ENCODE results near the gene SCAANT1. TPM values are rescaled to one million over a fixed set of nuclear protein-coding genes. Genes with fewer than 3 reads are reported as not detected.

Gene SCAANT1
- total RNA-seq, 1 experiment from 2014 or later = not detected

- H3K27ac ChIP-seq = no peak overlapping the region
- peaks cover 27% of the 10 kb centered on the region for H3K36me3 ChIP-seq
- no peaks in the 10 kb centered on the region for H3K9me3 ChIP-seq (replicated peaks)
- no peaks in the 10 kb centered on the region for H3K27me3 ChIP-seq (replicated peaks)
- no peak for DNase-seq (ENCODE audit: low read depth in 1 of 2, low spot score in 2 of 2)
- peaks cover 13% of the 10 kb centered on the region for H3K4me1 ChIP-seq (replicated peaks)
- no peak overlapping the region for H3K4me3 ChIP-seq
These were observed 11.7 kb downstream of the SCAANT1 start for GRCh38 chr3:63900459-63900858.

GRCh38 chr3:63900010-63900409 lies 12.2 kb downstream of the SCAANT1 start:
- Histone ChIP-seq H3K4me1 (replicated peaks) (peaks cover 13% of the 10 kb centered on the region), H3K36me3 (peaks cover 27% of the 10 kb centered on the region), H3K9me3 (replicated peaks) (no peaks in the 10 kb centered on the region), H3K27me3 (replicated peaks) (no peaks in the 10 kb centered on the region), H3K4me3 (no peak overlapping the region), H3K27ac (no peak overlapping the region)
- no peak for DNase-seq (ENCODE audit: low read depth in 1 of 2, low spot score in 2 of 2)

GRCh38 chr3:63896332-63897030 lies 15.7 kb downstream of the SCAANT1 start:
- H3K4me1 ChIP-seq (replicated peaks) = 0 out of 2 replicates have a peak, but pooled peaks cover 3% of the 10 kb centered on the region
- peaks cover 21% of the 10 kb centered on the region for H3K36me3 ChIP-seq
- no peak overlapping the region for H3K4me3 ChIP-seq
- H3K27me3 ChIP-seq (replicated peaks) = no peaks in the 10 kb centered on the region
- H3K27ac ChIP-seq = no peak overlapping the region
- no peak for DNase-seq (ENCODE audit: low read depth in 1 of 2, low spot score in 2 of 2)
- H3K9me3 ChIP-seq (replicated peaks) = no peaks in the 10 kb centered on the region

- DNase-seq (ENCODE audit: low read depth in 1 of 2, low spot score in 2 of 2) = no peak
- H3K27ac ChIP-seq = no peak overlapping the region
These were observed 16.6 kb downstream of the SCAANT1 start for GRCh38 chr3:63895422-63896189.

GRCh38 chr3:63892773-63893352 lies 19.3 kb downstream of the SCAANT1 start:
- Histone ChIP-seq H3K27ac (no peak overlapping the region), H3K9me3 (replicated peaks) (no peaks in the 10 kb centered on the region), H3K36me3 (0 out of 2 replicates have a peak, but pooled peaks cover 6% of the 10 kb centered on the region), H3K27me3 (replicated peaks) (no peaks in the 10 kb centered on the region), H3K4me1 (replicated peaks) (0 out of 2 replicates have a peak, but pooled peaks cover 3% of the 10 kb centered on the region), H3K4me3 (no peak overlapping the region)
- DNase-seq (ENCODE audit: low read depth in 1 of 2, low spot score in 2 of 2) = no peak

More at GRCh38 chr3:63895422-63896189, 16.6 kb downstream of the SCAANT1 start:
- H3K9me3 ChIP-seq (replicated peaks) = no peaks in the 10 kb centered on the region
- H3K4me3 ChIP-seq = no peak overlapping the region
- H3K4me1 ChIP-seq (replicated peaks) = 0 out of 2 replicates have a peak, but pooled peaks cover 3% of the 10 kb centered on the region
- no peaks in the 10 kb centered on the region for H3K27me3 ChIP-seq (replicated peaks)
- peaks cover 20% of the 10 kb centered on the region for H3K36me3 ChIP-seq

- DNase-seq (ENCODE audit: low read depth in 1 of 2, low spot score in 2 of 2) = no peak
These were observed 20.7 kb downstream of the SCAANT1 start for GRCh38 chr3:63891518-63891917.

GRCh38 chr3:63886858-63887257 lies 25.3 kb downstream of the SCAANT1 start:
- DNase-seq (ENCODE audit: low read depth in 1 of 2, low spot score in 2 of 2) = no peak
- Histone ChIP-seq H3K27ac (no peak overlapping the region), H3K4me1 (replicated peaks) (no peaks in the 10 kb centered on the region), H3K36me3 (0 out of 2 replicates have a peak, but pooled peaks cover 5% of the 10 kb centered on the region), H3K27me3 (replicated peaks) (no peaks in the 10 kb centered on the region), H3K4me3 (no peak overlapping the region), H3K9me3 (replicated peaks) (no peaks in the 10 kb centered on the region)

More at GRCh38 chr3:63891518-63891917, 20.7 kb downstream of the SCAANT1 start:
- no peaks in the 10 kb centered on the region for H3K27me3 ChIP-seq (replicated peaks)
- 0 out of 2 replicates have a peak, but pooled peaks cover 6% of the 10 kb centered on the region for H3K36me3 ChIP-seq
- H3K4me3 ChIP-seq = no peak overlapping the region
- 0 out of 2 replicates have a peak, but pooled peaks cover 3% of the 10 kb centered on the region for H3K4me1 ChIP-seq (replicated peaks)
- no peak overlapping the region for H3K27ac ChIP-seq
- no peaks in the 10 kb centered on the region for H3K9me3 ChIP-seq (replicated peaks)

GRCh38 chr3:63880653-63881052 lies 31.5 kb downstream of the SCAANT1 start:
- no peaks in the 10 kb centered on the region for H3K9me3 ChIP-seq (replicated peaks)
- 0 out of 2 replicates have a peak, but pooled peaks cover 3% of the 10 kb centered on the region for H3K36me3 ChIP-seq
- no peak overlapping the region for H3K27ac ChIP-seq
- H3K4me3 ChIP-seq = no peak overlapping the region
- DNase-seq (ENCODE audit: low read depth in 1 of 2, low spot score in 2 of 2) = no peak
- peaks cover 6% of the 10 kb centered on the region; the same call in 1 of the 2 replicates for H3K4me1 ChIP-seq (replicated peaks)
- no peaks in the 10 kb centered on the region for H3K27me3 ChIP-seq (replicated peaks)

- H3K4me1 ChIP-seq (replicated peaks) = peaks cover 7% of the 10 kb centered on the region; the same call in 1 of the 2 replicates
- no peak overlapping the region for H3K27ac ChIP-seq
- no peaks in the 10 kb centered on the region for H3K36me3 ChIP-seq
- H3K27me3 ChIP-seq (replicated peaks) = no peaks in the 10 kb centered on the region
- no peaks in the 10 kb centered on the region for H3K9me3 ChIP-seq (replicated peaks)
- H3K4me3 ChIP-seq = no peak overlapping the region
- no peak for DNase-seq (ENCODE audit: low read depth in 1 of 2, low spot score in 2 of 2)
These were observed 33.7 kb downstream of the SCAANT1 start for GRCh38 chr3:63878394-63879060.

GRCh38 chr3:63877737-63878393 lies 34.3 kb downstream of the SCAANT1 start:
- H3K4me1 ChIP-seq (replicated peaks) = peaks cover 7% of the 10 kb centered on the region; the same call in 1 of the 2 replicates
- no peak overlapping the region for H3K4me3 ChIP-seq
- no peaks in the 10 kb centered on the region for H3K9me3 ChIP-seq (replicated peaks)
- H3K36me3 ChIP-seq = no peaks in the 10 kb centered on the region
- no peak for DNase-seq (ENCODE audit: low read depth in 1 of 2, low spot score in 2 of 2)
- no peak overlapping the region for H3K27ac ChIP-seq
- no peaks in the 10 kb centered on the region for H3K27me3 ChIP-seq (replicated peaks)

- Histone ChIP-seq H3K4me3 (no peak overlapping the region), H3K27me3 (replicated peaks) (no peaks in the 10 kb centered on the region), H3K36me3 (no peaks in the 10 kb centered on the region), H3K27ac (no peak overlapping the region), H3K4me1 (replicated peaks) (peaks cover 16% of the 10 kb centered on the region), H3K9me3 (replicated peaks) (no peaks in the 10 kb centered on the region)
- DNase-seq (ENCODE audit: low read depth in 1 of 2, low spot score in 2 of 2) = no peak
These were observed 35.9 kb downstream of the SCAANT1 start for GRCh38 chr3:63876260-63876659.

- Histone ChIP-seq H3K9me3 (replicated peaks) (no peaks in the 10 kb centered on the region), H3K4me1 (replicated peaks) (peaks cover 15% of the 10 kb centered on the region), H3K27ac (no peak overlapping the region), H3K36me3 (no peaks in the 10 kb centered on the region), H3K4me3 (no peak overlapping the region), H3K27me3 (replicated peaks) (no peaks in the 10 kb centered on the region)
- DNase-seq (ENCODE audit: low read depth in 1 of 2, low spot score in 2 of 2) = no peak
These were observed 36.7 kb downstream of the SCAANT1 start for GRCh38 chr3:63875510-63875909.

- H3K36me3 ChIP-seq = no peaks in the 10 kb centered on the region
- H3K27me3 ChIP-seq (replicated peaks) = no peaks in the 10 kb centered on the region
- no peaks in the 10 kb centered on the region for H3K9me3 ChIP-seq (replicated peaks)
- no peak for DNase-seq (ENCODE audit: low read depth in 1 of 2, low spot score in 2 of 2)
- H3K27ac ChIP-seq = no peak overlapping the region
- no peak overlapping the region for H3K4me3 ChIP-seq
- peaks cover 14% of the 10 kb centered on the region for H3K4me1 ChIP-seq (replicated peaks)
These were observed 37.4 kb downstream of the SCAANT1 start for GRCh38 chr3:63874769-63875168.

Data from SJSA1 (cell line).